Breast epithelium (tissue), 4 donors: ENCODE measurements around the gene B3GAT3. TPM values are rescaled to one million over a fixed set of nuclear protein-coding genes. Genes with fewer than 3 reads are reported as not detected.
A peak's percentile ranks its signal among the peaks of the same experiment; 100 is the strongest.
"Not testable (repeated sequence)": the region's sequence is repeated elsewhere in the genome, so short reads cannot be mapped to it uniquely, and the experiment has no call there.

Source experiments
- DNase-seq, 2 donors: peaks; one replicate each; pipeline ENCODE4 v3.0.0-alpha.2; 2019; ENCODE audit warnings: low spot score in 2 of 2
- H3K27ac ChIP-seq, 2 donors: fragments of 200-600 bp; sonication (generic) in 1 of 2; one replicate each; pipeline ENCODE4 v1.5.1; 2016 to 2019; ENCODE audit warnings: mild to moderate bottlenecking in 1 of 2
- H3K27me3 ChIP-seq, 2 donors: fragments of 200-600 bp; sonication (generic) in 1 of 2; one replicate each; pipeline versions ENCODE4 v1.5.1 to v1.6.0; 2017 to 2019; ENCODE audit warnings: control low read depth in 1 of 2, mild to moderate bottlenecking in 1 of 2
- H3K36me3 ChIP-seq: fragments of 200-600 bp; one replicate; pipeline ENCODE4 v1.5.1; 2019
- H3K4me1 ChIP-seq, 2 donors: fragments of 200-600 bp; sonication (generic); one replicate each; pipeline ENCODE4 v1.5.1; 2016 to 2019; ENCODE audit warnings: control low read depth in 1 of 2
- H3K4me3 ChIP-seq, 3 donors: fragments of 200-600 bp; sonication (generic); 1 replicate in 2 of 3; 2 replicates in 1 of 3; pipeline ENCODE4 v1.5.1; 2016 to 2019; ENCODE audit warnings: mild to moderate bottlenecking in 3 of 3, moderate library complexity in 2 of 3
- H3K9me3 ChIP-seq, 2 donors: fragments of 200-600 bp; sonication (generic) in 1 of 2; one replicate each; pipeline ENCODE4 v1.5.1; 2016 to 2019; ENCODE audit warnings: control low read depth in 1 of 2
- CTCF ChIP-seq, 3 donors: fragments of 450-650 bp; IDR thresholded peaks; one replicate each; pipeline ENCODE4 v1.5.1; 2016 to 2017; ENCODE audit warnings: antibody characterized with exemption in 3 of 3, mild to moderate bottlenecking in 3 of 3, moderate library complexity in 3 of 3
- POLR2A ChIP-seq: fragments of 450-650 bp; IDR thresholded peaks from one replicate; pipeline ENCODE4 v1.6.1; 2016; ENCODE audit warnings: antibody characterized with exemption, mild to moderate bottlenecking, moderate library complexity
- POLR2AphosphoS5 ChIP-seq, 3 donors: sonication (generic); formaldehyde crosslinking; IDR thresholded peaks; one replicate each; pipeline ENCODE4 v1.6.1; 2017; ENCODE audit warnings: antibody characterized with exemption in 3 of 3
- intact Hi-C: fragments of 100-400 bp; cut with DNase I; formaldehyde crosslinking; loops from one replicate; pipeline ENCODE4 v1.15.1; 2023; ENCODE audit warnings: low total_unique reads
- total RNA-seq, 3 donors: library from RNA; depleted of rRNA; stranded (reverse); fragments of >200 nt; gene quantifications; one replicate each; pipeline ENCODE4 v1.1.0, GENCODE V29; 2016

B3GAT3 gene
- total RNA-seq, 3 donors from 2014 or later: 19.0 to 38.0 (median 29.6) TPM

- Histone ChIP-seq H3K27ac (peak within 1 kb of the TSS; percentile 90 to 95), H3K4me1 (peaks cover 0 to 9% of the 10 kb centered on the region in 2 donors), H3K9me3 (no peaks in the 10 kb centered on the region), H3K36me3 (no peaks in the 10 kb centered on the region), H3K27me3 (no peaks in the 10 kb centered on the region), H3K4me3 (peak within 1 kb of the TSS; percentile 76 to 88 (median 87))
- TF ChIP-seq CTCF (IDR thresholded peaks at IDR 0.05) (no peak), POLR2AphosphoS5 (IDR thresholded peaks at IDR 0.05) (peak; percentile 54 to 76 (median 69)), POLR2A (peak; percentile 85)
- peak; percentile 98 to 99 for DNase-seq
- intact Hi-C loops: no loop called here
Measured at GRCh38 chr11:62573592-62574362, 48.0 kb downstream of the B3GAT3 start, which contains the start of gene EEF1G. Gene EEF1G, minus strand, starts transcription at chr11:62573891. Its CDS starts 49 bp downstream, at chr11:62573842.

- H3K27ac ChIP-seq: peak overlapping the region; percentile 86 to 90
- H3K4me3 ChIP-seq: peak overlapping the region; percentile 76 to 88 (median 87)
- no peak for DNase-seq
- TF ChIP-seq POLR2AphosphoS5 (IDR thresholded peaks at IDR 0.05) (no peak), CTCF (IDR thresholded peaks at IDR 0.05) (no peak), POLR2A (no peak)
- H3K9me3 ChIP-seq: no peaks in the 10 kb centered on the region
- peaks cover 0 to 9% of the 10 kb centered on the region in 2 donors for H3K4me1 ChIP-seq
- no peaks in the 10 kb centered on the region for H3K36me3 ChIP-seq
- no peaks in the 10 kb centered on the region for H3K27me3 ChIP-seq
- intact Hi-C loops: no loop called here
Measured at GRCh38 chr11:62573006-62573591, 48.7 kb downstream of the B3GAT3 start.

- Histone ChIP-seq H3K36me3 (no peaks in the 10 kb centered on the region), H3K27me3 (no peaks in the 10 kb centered on the region), H3K4me3 (peak overlapping the region; percentile 76 to 88 (median 87)), H3K27ac (peak overlapping the region; percentile 86 to 90), H3K4me1 (peaks cover 0 to 9% of the 10 kb centered on the region in 2 donors), H3K9me3 (no peaks in the 10 kb centered on the region)
- no peak for DNase-seq
- intact Hi-C loops: no loop called here
- no peak for TF ChIP-seq CTCF (IDR thresholded peaks at IDR 0.05)
- TF ChIP-seq POLR2A: no peak
- no peak for TF ChIP-seq POLR2AphosphoS5 (IDR thresholded peaks at IDR 0.05)
Measured at GRCh38 chr11:62572431-62572830, 49.4 kb downstream of the B3GAT3 start.

GRCh38 chr11:62571493-62571892, 50.3 kb downstream of the B3GAT3 start:
- intact Hi-C loops, H3K9me3 ChIP-seq, H3K27me3 ChIP-seq, DNase-seq, H3K4me3 ChIP-seq, H3K36me3 ChIP-seq, H3K4me1 ChIP-seq, H3K27ac ChIP-seq: not testable (repeated sequence)

DNA sequence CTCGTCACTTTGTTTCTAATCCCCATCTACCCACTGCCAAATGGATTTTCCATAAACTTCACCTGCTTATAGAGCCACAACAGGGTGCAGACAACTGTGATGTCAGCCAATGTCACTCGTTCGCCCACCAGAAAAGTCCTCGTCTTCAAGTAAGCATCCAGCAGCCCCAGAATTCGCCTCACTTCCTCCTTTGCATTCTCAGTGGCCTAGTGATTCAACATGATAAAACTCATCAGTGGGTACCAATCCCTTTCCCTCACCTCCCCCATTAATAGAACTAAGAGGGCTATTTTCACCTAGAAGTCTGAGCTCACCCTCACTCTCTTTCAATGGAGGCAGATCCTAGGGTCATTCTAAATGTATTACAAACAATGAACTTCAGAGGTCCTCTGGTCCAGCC, 50.9 kb downstream of the B3GAT3 start:
- intact Hi-C loops, H3K36me3 ChIP-seq, H3K27me3 ChIP-seq, H3K4me3 ChIP-seq, H3K9me3 ChIP-seq, H3K27ac ChIP-seq, H3K4me1 ChIP-seq, DNase-seq: not testable (repeated sequence)

GRCh38 chr11:62569611-62570010, 52.2 kb downstream of the B3GAT3 start:
- DNase-seq: no peak
- H3K27ac ChIP-seq: no peak overlapping the region
- H3K9me3 ChIP-seq: no peaks in the 10 kb centered on the region
- H3K4me1 ChIP-seq: no peaks in the 10 kb centered on the region
- no peaks in the 10 kb centered on the region for H3K36me3 ChIP-seq
- TF ChIP-seq POLR2A (no peak), POLR2AphosphoS5 (IDR thresholded peaks at IDR 0.05) (no peak), CTCF (IDR thresholded peaks at IDR 0.05) (no peak)
- no peak overlapping the region for H3K4me3 ChIP-seq
- H3K27me3 ChIP-seq: no peaks in the 10 kb centered on the region
- intact Hi-C loops: no loop called here
